Fibroblast of villous mesenchyme (primary cell): ENCODE results near the gene ADCY6. TPM values are rescaled to one million over a fixed set of nuclear protein-coding genes. Genes with fewer than 3 reads are reported as not detected.

Experiments
- DNase-seq: peaks from one replicate; pipeline ENCODE4 v3.0.0-alpha.2; 2010; ENCODE audit warnings: low read depth
- H3K4me3 ChIP-seq: 2 replicates; pipeline ENCODE4 v1.5.1; 2011; ENCODE audit warnings: low read depth, mild to moderate bottlenecking, low read length
- CTCF ChIP-seq: IDR thresholded peaks from 2 replicates; pipeline ENCODE4 v1.5.1; 2012; ENCODE audit warnings: low read depth, mild to moderate bottlenecking, low read length; ENCODE audit not compliant: insufficient read depth
- total RNA-seq: library from RNA; depleted of rRNA; stranded (reverse); fragments of >200 nt; gene quantifications from 2 replicates; pipeline ENCODE4 v1.2.3, GENCODE V29; 2012

The ADCY6 gene
- total RNA-seq, 1 donor: 47.1 TPM

DNA sequence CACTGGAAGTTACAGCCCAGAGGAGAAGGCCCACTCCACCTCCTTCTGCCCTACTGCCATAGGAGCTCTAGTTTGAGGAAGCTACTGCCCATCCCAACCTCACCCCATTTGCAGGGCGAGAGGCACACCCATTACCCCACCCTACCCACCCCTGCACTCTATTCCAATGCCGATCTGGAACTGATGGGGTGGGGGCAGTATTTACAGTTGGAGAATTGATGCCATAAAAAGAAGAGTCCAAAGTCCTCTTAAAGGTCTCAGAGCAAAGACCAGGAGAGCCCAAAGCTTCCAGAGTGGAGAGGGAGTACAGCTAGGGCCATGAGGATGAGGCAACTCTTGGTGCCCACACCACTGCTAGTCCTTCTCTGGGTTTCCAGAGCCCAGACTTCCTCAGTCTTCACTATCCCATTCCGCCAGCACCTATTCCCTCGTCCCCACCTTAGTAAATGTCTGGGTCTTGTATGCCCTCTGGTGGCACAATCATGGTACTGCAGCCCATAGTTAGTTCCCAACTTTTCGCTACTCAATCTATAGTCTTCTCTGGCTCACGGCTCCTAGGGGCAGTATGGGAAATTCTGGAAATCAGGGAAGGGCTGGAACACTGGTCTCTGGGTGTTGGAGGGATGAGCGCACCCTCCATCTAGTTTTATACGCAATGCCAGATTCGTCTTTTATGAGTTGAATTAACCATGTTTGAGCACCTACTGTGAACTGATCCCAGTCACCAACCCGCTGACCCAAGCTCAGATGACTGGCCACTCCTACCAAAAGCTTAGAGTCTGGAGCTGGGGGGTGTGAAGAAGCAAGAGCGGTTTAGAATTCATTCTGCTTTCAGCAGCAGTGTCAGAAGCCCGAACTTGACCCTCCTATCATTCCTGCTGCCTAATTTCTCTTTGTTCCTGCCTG, 6.9 kb upstream of the ADCY6 start:
- DNase-seq: peak; percentile 83
- H3K4me3 ChIP-seq: no peak overlapping the region
- TF ChIP-seq CTCF: peak; percentile 97

DNA sequence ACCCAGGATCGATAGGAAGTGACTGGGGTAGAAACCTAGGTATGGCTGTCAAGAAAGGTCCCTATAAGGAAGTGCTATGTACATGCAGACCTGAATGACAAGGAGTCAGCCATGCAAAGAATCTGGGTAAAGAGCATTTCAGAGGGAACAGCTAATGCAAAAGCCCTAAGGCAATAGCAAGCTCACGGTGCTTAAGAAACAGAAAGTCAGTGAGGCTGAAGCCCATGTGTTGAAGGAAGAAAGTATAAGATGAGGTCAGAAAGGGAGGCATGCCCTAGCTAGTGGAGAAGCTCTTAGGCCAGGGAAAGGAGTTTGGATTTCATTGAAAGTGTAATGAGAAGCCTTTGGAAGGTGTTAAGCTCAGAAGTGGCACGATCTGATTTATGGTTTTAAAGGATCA, 6.0 kb upstream of the ADCY6 start:
- TF ChIP-seq CTCF: no peak
- no peak overlapping the region for H3K4me3 ChIP-seq
- peak; percentile 47 for DNase-seq

GRCh38 chr12:48793696-48794095, 4.8 kb upstream of the ADCY6 start:
- TF ChIP-seq CTCF: no peak
- no peak for DNase-seq
- H3K4me3 ChIP-seq: no peak overlapping the region

GRCh38 chr12:48789858-48790326, 1.0 kb upstream of the ADCY6 start:
- H3K4me3 ChIP-seq: peak overlapping the region; percentile 88
- no peak for TF ChIP-seq CTCF
- DNase-seq: no peak

DNA sequence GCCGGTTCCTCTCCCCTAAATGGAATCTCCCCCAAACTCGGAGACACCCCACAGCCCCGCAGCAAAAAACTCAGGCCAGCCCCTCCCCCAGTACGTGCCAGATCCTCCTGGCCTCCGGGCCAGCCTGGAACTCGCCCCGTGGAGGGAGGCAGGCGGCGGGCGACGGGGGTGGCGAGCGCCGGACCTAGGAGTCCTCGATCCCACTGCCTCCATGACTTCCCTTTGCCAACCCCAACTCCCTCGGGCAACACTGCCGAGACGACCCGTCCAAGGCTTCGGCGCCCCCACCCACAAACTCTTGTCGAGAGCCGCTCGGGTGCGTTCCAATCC, 400 bp downstream of the ADCY6 start:
- no peak for DNase-seq
- no peak for TF ChIP-seq CTCF
- H3K4me3 ChIP-seq: peak overlapping the region; percentile 88

DNA sequence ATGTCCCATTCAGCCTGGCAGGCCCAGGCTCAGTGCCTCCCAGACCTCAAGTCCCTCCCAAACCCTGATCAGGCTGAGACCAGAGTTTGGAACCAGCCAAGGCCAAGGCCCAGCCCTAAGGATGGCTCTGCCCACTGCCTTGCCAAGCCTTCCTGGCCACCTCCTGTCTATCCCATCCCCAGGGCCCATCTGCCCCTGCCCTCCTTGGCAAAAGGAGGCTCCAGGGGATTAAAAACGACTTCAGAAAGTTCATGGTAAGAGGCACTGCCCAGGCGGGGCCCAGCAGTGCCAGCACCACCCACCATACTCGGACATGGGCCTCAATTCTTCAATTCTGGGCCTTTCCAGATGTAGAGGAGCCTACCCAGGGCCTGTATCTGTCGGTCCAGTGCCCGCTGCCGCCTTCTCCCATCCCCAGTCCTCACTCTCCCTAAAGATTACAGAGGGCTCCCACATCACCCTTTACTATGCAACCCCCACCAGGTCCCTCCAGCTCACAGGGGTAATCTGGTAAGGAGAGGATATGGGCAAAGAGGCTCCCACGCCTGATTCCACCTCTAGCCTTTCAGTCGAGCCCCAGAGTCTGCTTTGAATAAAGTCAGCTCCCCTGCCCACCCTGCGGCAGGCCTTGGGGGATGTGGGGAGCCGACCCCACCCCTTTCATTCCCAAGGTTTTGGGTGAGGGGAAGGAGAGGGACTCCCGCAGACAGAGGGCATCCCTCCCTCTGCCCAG, 932 bp downstream of the ADCY6 start:
- TF ChIP-seq CTCF: no peak
- peak overlapping the region; percentile 88 for H3K4me3 ChIP-seq
- no peak for DNase-seq
